ENCODE data around the gene RXRB. TPM values are rescaled to one million over a fixed set of nuclear protein-coding genes. Genes with fewer than 3 reads are reported as not detected.

RXRB gene
- total RNA-seq, 1 experiment from 2014 or later: 30.4 TPM

DNA sequence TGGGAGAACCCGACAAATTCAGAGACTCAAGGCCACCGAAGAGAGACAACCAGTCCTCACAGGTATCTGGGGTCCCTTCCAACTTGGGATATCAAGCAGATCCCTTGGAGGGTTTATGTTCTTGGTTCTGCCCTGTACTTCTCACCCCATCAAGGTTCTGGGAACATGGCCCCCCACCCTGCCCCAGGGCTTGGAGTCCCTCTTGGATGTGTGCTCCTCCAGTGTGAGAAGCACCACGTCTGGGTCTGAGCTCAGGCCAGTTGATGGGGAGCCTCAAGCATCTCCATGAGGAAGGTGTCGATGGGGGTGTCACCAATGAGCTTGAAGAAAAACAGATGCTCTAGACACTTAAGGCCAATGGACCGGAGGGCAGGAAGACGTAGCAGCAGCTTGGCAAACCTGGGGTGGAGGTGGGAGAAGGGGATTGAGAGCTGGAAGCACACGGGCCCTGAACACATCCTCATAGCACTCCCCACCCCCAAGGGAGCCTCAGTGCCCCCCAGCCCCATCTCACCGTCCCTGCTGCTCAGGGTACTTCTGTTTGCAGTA lies 6.0 kb downstream of the RXRB start:
- no TSS peak for BruUV-seq (replicated peaks)
- Mint-ChIP-seq H3K36me3 (ENCODE audit: insufficient read depth, unreplicated experiment) (peaks cover 23% of the 10 kb centered on the region), H3K4me3 (ENCODE audit: unreplicated experiment) (no peak overlapping the region), H3K4me1 (ENCODE audit: low read depth, unreplicated experiment) (peaks cover 23% of the 10 kb centered on the region), H3K27ac (ENCODE audit: unreplicated experiment) (no peak overlapping the region), H3K9me3 (ENCODE audit: unreplicated experiment) (no peaks in the 10 kb centered on the region), H3K27me3 (ENCODE audit: insufficient read depth, unreplicated experiment) (no peaks in the 10 kb centered on the region)
- no peak overlapping the region for H3K4me3 ChIP-seq (ENCODE audit: low read depth, low read length)
- H3K9me3 ChIP-seq: no peaks in the 10 kb centered on the region
- DNase-seq: no peak
- CTCF ChIA-PET: no interaction called here
- H3K27me3 ChIP-seq (replicated peaks; ENCODE audit: control insufficient read depth, insufficient read depth, low read length): no peaks in the 10 kb centered on the region
- no peaks in the 10 kb centered on the region; the same call in 1 of the 2 replicates for H3K36me3 ChIP-seq (ENCODE audit: control insufficient read depth, insufficient read depth, low read length)
- intact Hi-C loops (cut with micrococcal nuclease; ENCODE audit: unreplicated experiment): no loop called here
- POLR2A ChIA-PET: no interaction called here
- TF ChIP-seq, protein P1, sequence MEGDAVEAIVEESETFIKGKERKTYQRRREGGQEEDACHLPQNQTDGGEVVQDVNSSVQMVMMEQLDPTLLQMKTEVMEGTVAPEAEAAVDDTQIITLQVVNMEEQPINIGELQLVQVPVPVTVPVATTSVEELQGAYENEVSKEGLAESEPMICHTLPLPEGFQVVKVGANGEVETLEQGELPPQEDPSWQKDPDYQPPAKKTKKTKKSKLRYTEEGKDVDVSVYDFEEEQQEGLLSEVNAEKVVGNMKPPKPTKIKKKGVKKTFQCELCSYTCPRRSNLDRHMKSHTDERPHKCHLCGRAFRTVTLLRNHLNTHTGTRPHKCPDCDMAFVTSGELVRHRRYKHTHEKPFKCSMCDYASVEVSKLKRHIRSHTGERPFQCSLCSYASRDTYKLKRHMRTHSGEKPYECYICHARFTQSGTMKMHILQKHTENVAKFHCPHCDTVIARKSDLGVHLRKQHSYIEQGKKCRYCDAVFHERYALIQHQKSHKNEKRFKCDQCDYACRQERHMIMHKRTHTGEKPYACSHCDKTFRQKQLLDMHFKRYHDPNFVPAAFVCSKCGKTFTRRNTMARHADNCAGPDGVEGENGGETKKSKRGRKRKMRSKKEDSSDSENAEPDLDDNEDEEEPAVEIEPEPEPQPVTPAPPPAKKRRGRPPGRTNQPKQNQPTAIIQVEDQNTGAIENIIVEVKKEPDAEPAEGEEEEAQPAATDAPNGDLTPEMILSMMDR (IDR thresholded peaks at IDR 0.05; ENCODE audit: insufficient read depth in 1 of 2, low read depth in 1 of 2, low read length in 1 of 2, severe bottlenecking in 1 of 2, unreplicated experiment in 1 of 2): no peak
- H3K4me1 ChIP-seq: peaks cover 11% of the 10 kb centered on the region

DNA sequence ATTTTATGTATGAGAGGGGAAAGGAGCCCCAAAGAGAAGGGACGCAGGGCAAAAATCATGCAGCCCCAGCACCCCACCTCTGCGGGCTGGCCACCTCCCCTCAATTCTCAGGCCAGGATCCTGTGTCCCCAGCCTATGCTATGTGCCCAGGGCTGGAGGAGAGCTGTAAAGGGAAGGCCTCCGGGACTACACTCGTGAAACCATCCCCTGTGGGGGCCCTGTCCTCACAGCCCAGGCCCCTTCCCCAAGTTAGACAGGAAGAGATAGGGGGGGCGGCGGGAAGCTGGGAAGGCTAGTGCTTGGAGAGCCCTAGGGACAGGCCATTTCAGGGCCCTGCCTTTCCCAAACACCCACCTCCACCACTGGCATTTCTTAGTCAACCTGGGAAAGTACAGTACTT lies 6.8 kb downstream of the RXRB start:
- ChIA-PET POLR2A (no interaction called here), CTCF (no interaction called here)
- H3K9me3 ChIP-seq: no peaks in the 10 kb centered on the region
- H3K36me3 ChIP-seq (ENCODE audit: control insufficient read depth, insufficient read depth, low read length): no peaks in the 10 kb centered on the region; the same call in 1 of the 2 replicates
- H3K4me3 ChIP-seq (ENCODE audit: low read depth, low read length): no peak overlapping the region
- no peaks in the 10 kb centered on the region for H3K9me3 Mint-ChIP-seq (ENCODE audit: unreplicated experiment)
- peaks cover 23% of the 10 kb centered on the region for H3K36me3 Mint-ChIP-seq (ENCODE audit: insufficient read depth, unreplicated experiment)
- H3K4me1 Mint-ChIP-seq (ENCODE audit: low read depth, unreplicated experiment): peaks cover 16% of the 10 kb centered on the region
- intact Hi-C loops (cut with micrococcal nuclease; ENCODE audit: unreplicated experiment): no loop called here
- TF ChIP-seq, protein P1 (IDR thresholded peaks at IDR 0.05; ENCODE audit: insufficient read depth in 1 of 2, low read depth in 1 of 2, low read length in 1 of 2, severe bottlenecking in 1 of 2, unreplicated experiment in 1 of 2): no peak
- no peaks in the 10 kb centered on the region for H3K27me3 ChIP-seq (replicated peaks; ENCODE audit: control insufficient read depth, insufficient read depth, low read length)
- H3K27ac Mint-ChIP-seq (ENCODE audit: unreplicated experiment): no peak overlapping the region
- BruUV-seq (replicated peaks): no TSS peak
- H3K4me3 Mint-ChIP-seq (ENCODE audit: unreplicated experiment): no peak overlapping the region
- DNase-seq: no peak
- peaks cover 11% of the 10 kb centered on the region for H3K4me1 ChIP-seq
- no peaks in the 10 kb centered on the region for H3K27me3 Mint-ChIP-seq (ENCODE audit: insufficient read depth, unreplicated experiment)

DNA sequence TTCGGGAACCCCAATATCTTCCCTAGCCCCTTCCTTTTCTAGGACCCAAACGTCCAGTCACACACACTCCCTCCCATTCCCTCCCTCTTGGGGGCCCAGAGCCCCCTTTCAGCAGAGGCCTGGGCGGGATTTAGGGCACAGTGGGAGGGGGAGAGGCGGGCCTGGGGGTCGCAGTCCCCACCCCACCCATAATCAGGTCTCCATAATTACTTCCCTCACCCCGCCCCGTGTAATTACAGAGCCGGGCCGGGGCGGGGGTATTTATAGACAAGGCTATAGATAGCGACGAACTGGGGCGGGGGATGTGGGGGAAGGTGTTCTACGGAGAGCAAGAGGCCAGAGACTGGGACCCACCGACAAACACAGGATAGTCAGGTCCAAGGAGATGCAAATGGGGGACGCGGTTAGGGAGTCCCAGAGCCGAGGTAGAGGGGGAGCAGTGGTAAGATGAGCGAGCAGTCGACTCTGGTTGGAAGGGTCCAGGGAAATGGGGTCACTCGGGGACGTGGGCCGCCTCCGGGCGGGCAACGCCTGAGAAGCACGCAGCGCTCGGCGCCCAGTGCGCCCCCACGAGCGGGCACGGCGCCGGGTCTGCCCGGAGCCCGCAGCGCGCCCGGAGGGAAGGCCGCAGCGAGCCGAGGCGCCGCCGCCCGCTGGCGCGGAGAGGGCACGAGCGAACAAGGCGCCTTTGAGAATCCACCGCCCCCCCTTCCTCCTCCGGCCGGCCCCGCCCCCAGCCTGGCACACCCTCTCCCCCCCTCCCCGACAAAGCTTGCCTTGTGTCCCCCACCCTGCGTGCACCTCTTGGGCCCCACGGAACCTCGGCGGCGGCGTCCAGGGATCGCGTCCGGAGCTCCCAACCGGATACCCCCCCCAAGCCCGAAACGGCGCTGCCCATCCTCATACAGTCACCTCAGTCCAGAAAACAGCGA lies 7.5 kb downstream of the RXRB start:
- Mint-ChIP-seq H3K27ac (ENCODE audit: unreplicated experiment) (no peak overlapping the region), H3K36me3 (ENCODE audit: insufficient read depth, unreplicated experiment) (peaks cover 17% of the 10 kb centered on the region), H3K27me3 (ENCODE audit: insufficient read depth, unreplicated experiment) (peaks cover 3% of the 10 kb centered on the region), H3K4me1 (ENCODE audit: low read depth, unreplicated experiment) (peaks cover 9% of the 10 kb centered on the region), H3K9me3 (ENCODE audit: unreplicated experiment) (no peaks in the 10 kb centered on the region), H3K4me3 (ENCODE audit: unreplicated experiment) (no peak overlapping the region)
- TF ChIP-seq, protein P1 (IDR thresholded peaks at IDR 0.05; ENCODE audit: insufficient read depth in 1 of 2, low read depth in 1 of 2, low read length in 1 of 2, severe bottlenecking in 1 of 2, unreplicated experiment in 1 of 2): no peak
- CTCF ChIA-PET: no interaction called here
- Histone ChIP-seq H3K4me1 (peaks cover 7% of the 10 kb centered on the region), H3K36me3 (ENCODE audit: control insufficient read depth, insufficient read depth, low read length) (no peaks in the 10 kb centered on the region; the same call in 1 of the 2 replicates), H3K9me3 (no peaks in the 10 kb centered on the region), H3K4me3 (ENCODE audit: low read depth, low read length) (no peak overlapping the region), H3K27me3 (replicated peaks; ENCODE audit: control insufficient read depth, insufficient read depth, low read length) (no peaks in the 10 kb centered on the region)
- no TSS peak for BruUV-seq (replicated peaks)
- no peak for DNase-seq
- POLR2A ChIA-PET: no interaction called here
- intact Hi-C loops (cut with micrococcal nuclease; ENCODE audit: unreplicated experiment): no loop called here
